Brain microvascular endothelial cell (primary cell): ENCODE measurements around the gene NAT16.
A peak's percentile ranks its signal among the peaks of the same experiment; 100 is the strongest.
"Not testable (repeated sequence)": the region's sequence is repeated elsewhere in the genome, so short reads cannot be mapped to it uniquely, and the experiment has no call there.

ENCODE experiments used
- DNase-seq: peaks from one replicate; pipeline ENCODE4 v3.0.0-alpha.2; 2020
- H3K27ac ChIP-seq: fragments of 250-450 bp; sonication (Bioruptor Pico); 2 replicates; pipeline ENCODE4 v1.5.1; 2020; ENCODE audit warnings: mild to moderate bottlenecking, moderate library complexity
- H3K27me3 ChIP-seq: fragments of 250-450 bp; sonication (Bioruptor Pico); replicated peaks from 2 replicates; pipeline ENCODE4 v1.5.1; 2020; ENCODE audit warnings: mild to moderate bottlenecking
- H3K36me3 ChIP-seq: fragments of 250-450 bp; sonication (Bioruptor Pico); replicated peaks from 2 replicates; pipeline ENCODE4 v1.5.1; 2020; ENCODE audit warnings: mild to moderate bottlenecking
- H3K4me3 ChIP-seq: 2 replicates; pipeline ENCODE4 v1.5.1; 2011; ENCODE audit warnings: low read depth, mild to moderate bottlenecking, control low read depth, low read length, moderate library complexity
- CTCF ChIP-seq: IDR thresholded peaks from 2 replicates; pipeline ENCODE4 v1.5.1; 2011; ENCODE audit warnings: low read depth, mild to moderate bottlenecking, moderate library complexity, low read length, control low read depth, inconsistent platforms; ENCODE audit errors: missing control alignments
- in situ Hi-C: cut with HindIII; loops from 2 replicates; pipeline ENCODE4 v1.10.0; 2017; ENCODE audit warnings: low sequenced_read_pairs, low pct_ligation_motif_present

NAT16 gene

GRCh38 chr7:101123703-101124068, 56.4 kb downstream of the NAT16 start:
- DNase-seq: no peak
- peak overlapping the region; percentile 97 for H3K27ac ChIP-seq
- no peak overlapping the region for H3K4me3 ChIP-seq
- no peaks in the 10 kb centered on the region for H3K27me3 ChIP-seq
- peaks cover 17% of the 10 kb centered on the region for H3K36me3 ChIP-seq
- TF ChIP-seq CTCF: no peak
- in situ Hi-C loops: no loop called here

GRCh38 chr7:101122933-101123702, 57.0 kb downstream of the NAT16 start:
- peak overlapping the region; percentile 97 for H3K27ac ChIP-seq

GRCh38 chr7:101121991-101122932, 57.8 kb downstream of the NAT16 start:
- Histone ChIP-seq H3K4me3 (peak overlapping the region; percentile 29), H3K27me3 (no peaks in the 10 kb centered on the region), H3K36me3 (peaks cover 3% of the 10 kb centered on the region), H3K27ac (peak overlapping the region; percentile 97)
- in situ Hi-C loops: no loop called here
- peak; percentile 98 for DNase-seq
- TF ChIP-seq CTCF: no peak

More at GRCh38 chr7:101122933-101123702, 57.0 kb downstream of the NAT16 start:
- Histone ChIP-seq H3K27me3 (no peaks in the 10 kb centered on the region), H3K36me3 (peaks cover 11% of the 10 kb centered on the region), H3K4me3 (no peak overlapping the region)
- TF ChIP-seq CTCF: no peak
- in situ Hi-C loops: no loop called here
- DNase-seq: no peak

- DNase-seq, H3K4me3 ChIP-seq, in situ Hi-C loops, H3K27me3 ChIP-seq, H3K36me3 ChIP-seq: not testable (repeated sequence)
- H3K27ac ChIP-seq: peak overlapping the region; percentile 97
Measured at GRCh38 chr7:101121631-101121990, 58.5 kb downstream of the NAT16 start.
